GM12878 (cell line): Measurements from ENCODE around the gene SLC45A3. TPM values are rescaled to one million over a fixed set of nuclear protein-coding genes. Genes with fewer than 3 reads are reported as not detected.

Source experiments
- BHLHE40 ChIP-seq, 2 experiments: fragments of 450-650 bp in 1 of 2; IDR thresholded peaks; 2 replicates each; pipeline ENCODE4 v1.6.1; 2011 to 2017; ENCODE audit warnings: low read depth in 2 of 2, borderline replicate concordance in 1 of 2, improper control_type of control experiment in 1 of 2, low read length in 1 of 2, mild to moderate bottlenecking in 1 of 2
- CBX3 ChIP-seq: fragments of 200-600 bp; sonication (generic); IDR thresholded peaks from 2 replicates; pipeline ENCODE4 v1.6.1; 2016; ENCODE audit warnings: low read depth, borderline replicate concordance
- CEBPB ChIP-seq, 2 experiments: fragments of 150-350 bp in 1 of 2; IDR thresholded peaks; 2 replicates each; pipeline ENCODE4 v1.6.1; 2012 to 2014; ENCODE audit warnings: low read depth in 2 of 2, low read length in 2 of 2, borderline replicate concordance in 1 of 2, inconsistent platforms in 1 of 2
- CHD2 ChIP-seq: IDR thresholded peaks from 2 replicates; pipeline ENCODE4 v1.6.1; 2011; ENCODE audit warnings: low read depth, low read length, improper control_type of control experiment, borderline replicate concordance
- CREM ChIP-seq: IDR thresholded peaks from 2 replicates; pipeline ENCODE4 v1.6.1; 2014; ENCODE audit warnings: antibody characterized with exemption, low read depth
- CTCF ChIP-seq, 3 experiments: IDR thresholded peaks in 2 of 3; conservative IDR thresholded peaks in 1 of 3; 2 replicates each; pipeline ENCODE4 v1.5.1; 2011; ENCODE audit warnings: low read depth in 3 of 3, low read length in 3 of 3, mild to moderate bottlenecking in 3 of 3, control low read depth in 2 of 3, moderate library complexity in 2 of 3, inconsistent platforms in 1 of 3, mixed read lengths in 1 of 3; ENCODE audit not compliant: control insufficient read depth in 2 of 3, insufficient read depth in 1 of 3; ENCODE audit errors: extremely low read depth in 1 of 3
- DPF2 ChIP-seq: fragments of 450-650 bp; IDR thresholded peaks from 2 replicates; pipeline ENCODE4 v1.6.1; 2017; ENCODE audit warnings: mild to moderate bottlenecking
- IKZF1 ChIP-seq: fragments of 450-650 bp; conservative IDR thresholded peaks from 2 replicates; pipeline ENCODE4 v1.6.1; 2017; ENCODE audit warnings: antibody characterized with exemption, mild to moderate bottlenecking
- MYC ChIP-seq: IDR thresholded peaks from 2 replicates; pipeline ENCODE4 v1.6.1; 2011; ENCODE audit warnings: mild to moderate bottlenecking, low read length, moderate library complexity, inconsistent platforms; ENCODE audit not compliant: insufficient read depth, insufficient replicate concordance, insufficient read length, severe bottlenecking
- NFXL1 ChIP-seq: fragments of 450-650 bp; IDR thresholded peaks from 2 replicates; pipeline ENCODE4 v1.6.1; 2017; ENCODE audit warnings: antibody characterized with exemption, mild to moderate bottlenecking, borderline replicate concordance
- NR2C1 ChIP-seq: fragments of 450-650 bp; IDR thresholded peaks from 2 replicates; pipeline ENCODE4 v1.6.1; 2017; ENCODE audit warnings: antibody characterized with exemption, mild to moderate bottlenecking, moderate library complexity
- RELA ChIP-seq: fragments of 450-650 bp; IDR thresholded peaks from 2 replicates; pipeline ENCODE4 v1.8.0; 2014; ENCODE audit warnings: borderline replicate concordance; ENCODE audit not compliant: partially characterized antibody
- SMAD5 ChIP-seq: IDR thresholded peaks from 2 replicates; pipeline ENCODE4 v1.6.1; 2016; ENCODE audit warnings: antibody characterized with exemption, low read depth
- TARDBP ChIP-seq: IDR thresholded peaks from 2 replicates; pipeline ENCODE4 v1.6.1; 2016; ENCODE audit warnings: borderline replicate concordance
- YBX1 ChIP-seq: fragments of 450-650 bp; IDR thresholded peaks from 2 replicates; pipeline ENCODE4 v1.6.1; 2016; ENCODE audit warnings: antibody characterized with exemption
- YY1 ChIP-seq: IDR thresholded peaks from 2 replicates; pipeline ENCODE4 v1.6.1; 2011; ENCODE audit warnings: low read depth, mild to moderate bottlenecking, low read length
- polyA plus RNA-seq, 11 experiments: library from polyadenylated mRNA; depleted of rRNA in 4 of 11; unstranded in 6 of 11; stranded (reverse) in 5 of 11; fragments of >200 nt; fragmentation: Nextera tagmentation in 4 of 11; fragmentation: Illumina TruSeq in 1 of 11; extraction: Ambion mirVana in 4 of 11; extraction: Trizol in 1 of 11; gene quantifications; 1 replicate in 1 of 11; 2 replicates in 10 of 11; pipeline versions ENCODE4 v1.2.1 to v1.2.3, GENCODE V29; 2011 to 2016; ENCODE audit warnings: inconsistent platforms in 2 of 11, missing spikeins in 2 of 11, low read depth in 1 of 11
- total RNA-seq, 4 experiments: library from RNA; depleted of rRNA in 3 of 4; stranded (reverse); fragments of >200 nt in 3 of 4; fragmentation: Illumina TruSeq in 1 of 4; extraction: Trizol in 1 of 4; gene quantifications; 2 replicates each; pipeline versions ENCODE4 v1.2.1 to v1.2.3, GENCODE V29; 2013 to 2021
- TF ChIP-seq, protein P1 (sequence below): fragments of 150-350 bp; IDR thresholded peaks from 2 replicates; pipeline ENCODE4 v1.6.1; 2014; ENCODE audit warnings: mild to moderate bottlenecking, low read depth, low read length
- TF ChIP-seq, protein P2 (sequence below): IDR thresholded peaks from 2 replicates; pipeline ENCODE4 v1.6.1; 2012; ENCODE audit warnings: low read depth, low read length, improper control_type of control experiment
- TF ChIP-seq, protein P3 (sequence below): fragments of 450-650 bp; IDR thresholded peaks from 2 replicates; pipeline ENCODE4 v1.6.1; 2017; ENCODE audit warnings: mild to moderate bottlenecking, low read depth, inconsistent platforms; ENCODE audit not compliant: poor library complexity, severe bottlenecking
- TF ChIP-seq, protein P4 (sequence below): IDR thresholded peaks from 2 replicates; pipeline ENCODE4 v1.6.1; 2011; ENCODE audit warnings: borderline replicate concordance, low read depth, mild to moderate bottlenecking, moderate library complexity, mixed read lengths, low read length; ENCODE audit not compliant: insufficient read depth; ENCODE audit errors: extremely low read length
- TF ChIP-seq, protein P5 (sequence below): fragments of 450-650 bp; IDR thresholded peaks from 2 replicates; pipeline ENCODE4 v1.6.1; 2016; ENCODE audit warnings: mild to moderate bottlenecking

The SLC45A3 gene
- total and polyA plus RNA-seq, 10 of the 15 experiments (the other 5 are each of a cell fraction or from before 2014, with no cell fraction given), result 0.26 to 10.3 (median 4.1) TPM

DNA sequence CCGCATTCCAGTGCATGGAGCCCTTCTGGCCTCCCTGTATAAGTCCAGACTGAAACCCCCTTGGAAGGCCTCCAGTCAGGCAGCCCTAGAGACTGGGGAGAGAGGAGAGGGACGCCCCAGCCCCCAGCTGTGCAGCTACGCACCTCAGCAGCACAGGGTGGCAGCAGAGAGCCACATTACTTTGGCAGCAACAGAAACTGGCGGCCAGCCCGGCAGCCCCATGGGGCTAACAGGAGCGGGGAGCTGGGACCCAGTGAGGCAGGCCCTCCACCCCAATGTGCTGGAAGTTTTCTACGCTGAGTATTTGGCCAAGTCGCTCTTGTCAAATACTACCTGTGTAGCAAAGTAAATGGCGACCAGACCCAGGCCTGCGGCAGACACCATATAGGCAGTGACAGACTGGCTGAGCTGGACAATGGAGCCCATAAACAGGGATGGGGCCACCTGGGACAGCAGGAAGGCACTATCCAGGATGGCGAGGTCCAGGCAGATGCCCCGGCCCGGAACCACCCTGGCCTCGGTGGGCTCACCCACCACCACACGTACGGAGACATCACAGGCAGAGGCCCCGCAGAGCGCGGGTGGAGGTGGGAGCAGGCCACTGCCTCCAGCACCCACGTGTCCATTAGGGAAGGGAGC, 21.2 kb downstream of the SLC45A3 start (continued):
- TF ChIP-seq, protein P1, sequence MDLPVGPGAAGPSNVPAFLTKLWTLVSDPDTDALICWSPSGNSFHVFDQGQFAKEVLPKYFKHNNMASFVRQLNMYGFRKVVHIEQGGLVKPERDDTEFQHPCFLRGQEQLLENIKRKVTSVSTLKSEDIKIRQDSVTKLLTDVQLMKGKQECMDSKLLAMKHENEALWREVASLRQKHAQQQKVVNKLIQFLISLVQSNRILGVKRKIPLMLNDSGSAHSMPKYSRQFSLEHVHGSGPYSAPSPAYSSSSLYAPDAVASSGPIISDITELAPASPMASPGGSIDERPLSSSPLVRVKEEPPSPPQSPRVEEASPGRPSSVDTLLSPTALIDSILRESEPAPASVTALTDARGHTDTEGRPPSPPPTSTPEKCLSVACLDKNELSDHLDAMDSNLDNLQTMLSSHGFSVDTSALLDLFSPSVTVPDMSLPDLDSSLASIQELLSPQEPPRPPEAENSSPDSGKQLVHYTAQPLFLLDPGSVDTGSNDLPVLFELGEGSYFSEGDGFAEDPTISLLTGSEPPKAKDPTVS, result no peak
- TF ChIP-seq YBX1 (no peak), CTCF (IDR thresholded peaks at IDR 0.05 in 2 of 3, conservative IDR thresholded peaks at IDR 0.05 in 1 of 3; ENCODE audit: control insufficient read depth in 2 of 3, extremely low read depth in 1 of 3, insufficient read depth in 1 of 3, low read depth in 3 of 3, low read length in 3 of 3) (peak; percentile 93 to 95 (median 94)), BHLHE40 (IDR thresholded peaks at IDR 0.05; ENCODE audit: borderline replicate concordance in 1 of 2, low read depth in 2 of 2, low read length in 1 of 2) (peak in 1 of 2 experiments; percentile 43; a peak in 1 of 4 replicates), MYC (no peak), CREM (no peak), NFXL1 (no peak), CHD2 (peak; percentile 57; the same call in 1 of the 2 replicates), TARDBP (peak; percentile 69; the same call in 1 of the 2 replicates), NR2C1 (no peak), YY1 (peak; percentile 77), SMAD5 (no peak), RELA (no peak), CBX3 (no peak), IKZF1 (0 out of 2 replicates have a peak, but pooled peaks have one; percentile 22), CEBPB (IDR thresholded peaks at IDR 0.05; ENCODE audit: borderline replicate concordance in 1 of 2, low read depth in 2 of 2, low read length in 2 of 2) (no peak), DPF2 (0 out of 2 replicates have a peak, but pooled peaks have one; percentile 21)
- TF ChIP-seq, protein P2, sequence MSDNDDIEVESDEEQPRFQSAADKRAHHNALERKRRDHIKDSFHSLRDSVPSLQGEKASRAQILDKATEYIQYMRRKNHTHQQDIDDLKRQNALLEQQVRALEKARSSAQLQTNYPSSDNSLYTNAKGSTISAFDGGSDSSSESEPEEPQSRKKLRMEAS, result peak; percentile 20; the same call in 1 of the 2 replicates
- TF ChIP-seq, protein P3, sequence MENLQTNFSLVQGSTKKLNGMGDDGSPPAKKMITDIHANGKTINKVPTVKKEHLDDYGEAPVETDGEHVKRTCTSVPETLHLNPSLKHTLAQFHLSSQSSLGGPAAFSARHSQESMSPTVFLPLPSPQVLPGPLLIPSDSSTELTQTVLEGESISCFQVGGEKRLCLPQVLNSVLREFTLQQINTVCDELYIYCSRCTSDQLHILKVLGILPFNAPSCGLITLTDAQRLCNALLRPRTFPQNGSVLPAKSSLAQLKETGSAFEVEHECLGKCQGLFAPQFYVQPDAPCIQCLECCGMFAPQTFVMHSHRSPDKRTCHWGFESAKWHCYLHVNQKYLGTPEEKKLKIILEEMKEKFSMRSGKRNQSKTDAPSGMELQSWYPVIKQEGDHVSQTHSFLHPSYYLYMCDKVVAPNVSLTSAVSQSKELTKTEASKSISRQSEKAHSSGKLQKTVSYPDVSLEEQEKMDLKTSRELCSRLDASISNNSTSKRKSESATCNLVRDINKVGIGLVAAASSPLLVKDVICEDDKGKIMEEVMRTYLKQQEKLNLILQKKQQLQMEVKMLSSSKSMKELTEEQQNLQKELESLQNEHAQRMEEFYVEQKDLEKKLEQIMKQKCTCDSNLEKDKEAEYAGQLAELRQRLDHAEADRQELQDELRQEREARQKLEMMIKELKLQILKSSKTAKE, result no peak
- TF ChIP-seq, protein P4, sequence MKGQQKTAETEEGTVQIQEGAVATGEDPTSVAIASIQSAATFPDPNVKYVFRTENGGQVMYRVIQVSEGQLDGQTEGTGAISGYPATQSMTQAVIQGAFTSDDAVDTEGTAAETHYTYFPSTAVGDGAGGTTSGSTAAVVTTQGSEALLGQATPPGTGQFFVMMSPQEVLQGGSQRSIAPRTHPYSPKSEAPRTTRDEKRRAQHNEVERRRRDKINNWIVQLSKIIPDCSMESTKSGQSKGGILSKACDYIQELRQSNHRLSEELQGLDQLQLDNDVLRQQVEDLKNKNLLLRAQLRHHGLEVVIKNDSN, result no peak
- TF ChIP-seq, protein P5, sequence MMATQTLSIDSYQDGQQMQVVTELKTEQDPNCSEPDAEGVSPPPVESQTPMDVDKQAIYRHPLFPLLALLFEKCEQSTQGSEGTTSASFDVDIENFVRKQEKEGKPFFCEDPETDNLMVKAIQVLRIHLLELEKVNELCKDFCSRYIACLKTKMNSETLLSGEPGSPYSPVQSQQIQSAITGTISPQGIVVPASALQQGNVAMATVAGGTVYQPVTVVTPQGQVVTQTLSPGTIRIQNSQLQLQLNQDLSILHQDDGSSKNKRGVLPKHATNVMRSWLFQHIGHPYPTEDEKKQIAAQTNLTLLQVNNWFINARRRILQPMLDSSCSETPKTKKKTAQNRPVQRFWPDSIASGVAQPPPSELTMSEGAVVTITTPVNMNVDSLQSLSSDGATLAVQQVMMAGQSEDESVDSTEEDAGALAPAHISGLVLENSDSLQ, result no peak
